Measurements from ENCODE around the gene WASF3. TPM values are rescaled to one million over a fixed set of nuclear protein-coding genes. Genes with fewer than 3 reads are reported as not detected.

WASF3 gene
- total RNA-seq, 1 donor from 2014 or later = 187 TPM

- Mint-ChIP-seq H3K27me3 (no peaks in the 10 kb centered on the region), H3K36me3 (ENCODE audit: insufficient read depth) (peaks cover 16% of the 10 kb centered on the region), H3K4me3 (ENCODE audit: low read depth) (no peak overlapping the region), H3K9me3 (ENCODE audit: low read depth) (peaks cover 9% of the 10 kb centered on the region), H3K4me1 (ENCODE audit: low read depth) (peaks cover 41% of the 10 kb centered on the region), H3K27ac (no peak overlapping the region)
- TF ChIP-seq, protein P1, sequence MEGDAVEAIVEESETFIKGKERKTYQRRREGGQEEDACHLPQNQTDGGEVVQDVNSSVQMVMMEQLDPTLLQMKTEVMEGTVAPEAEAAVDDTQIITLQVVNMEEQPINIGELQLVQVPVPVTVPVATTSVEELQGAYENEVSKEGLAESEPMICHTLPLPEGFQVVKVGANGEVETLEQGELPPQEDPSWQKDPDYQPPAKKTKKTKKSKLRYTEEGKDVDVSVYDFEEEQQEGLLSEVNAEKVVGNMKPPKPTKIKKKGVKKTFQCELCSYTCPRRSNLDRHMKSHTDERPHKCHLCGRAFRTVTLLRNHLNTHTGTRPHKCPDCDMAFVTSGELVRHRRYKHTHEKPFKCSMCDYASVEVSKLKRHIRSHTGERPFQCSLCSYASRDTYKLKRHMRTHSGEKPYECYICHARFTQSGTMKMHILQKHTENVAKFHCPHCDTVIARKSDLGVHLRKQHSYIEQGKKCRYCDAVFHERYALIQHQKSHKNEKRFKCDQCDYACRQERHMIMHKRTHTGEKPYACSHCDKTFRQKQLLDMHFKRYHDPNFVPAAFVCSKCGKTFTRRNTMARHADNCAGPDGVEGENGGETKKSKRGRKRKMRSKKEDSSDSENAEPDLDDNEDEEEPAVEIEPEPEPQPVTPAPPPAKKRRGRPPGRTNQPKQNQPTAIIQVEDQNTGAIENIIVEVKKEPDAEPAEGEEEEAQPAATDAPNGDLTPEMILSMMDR (IDR thresholded peaks at IDR 0.05; ENCODE audit: unreplicated experiment) = no peak
- DNase-seq (ENCODE audit: low spot score, unreplicated experiment) = no peak
These were observed 34.2 kb downstream of the WASF3 start for GRCh38 chr13:26591672-26592071.

- H3K4me3 Mint-ChIP-seq (ENCODE audit: low read depth) = no peak overlapping the region
- peaks cover 15% of the 10 kb centered on the region for H3K9me3 Mint-ChIP-seq (ENCODE audit: low read depth)
These were observed 36.2 kb downstream of the WASF3 start for GRCh38 chr13:26593661-26594060.

GRCh38 chr13:26594363-26594762, 36.9 kb downstream of the WASF3 start:
- Mint-ChIP-seq H3K4me3 (ENCODE audit: low read depth) (no peak overlapping the region), H3K27ac (peak overlapping the region; percentile 23), H3K9me3 (ENCODE audit: low read depth) (peaks cover 15% of the 10 kb centered on the region), H3K4me1 (ENCODE audit: low read depth) (peaks cover 39% of the 10 kb centered on the region), H3K36me3 (ENCODE audit: insufficient read depth) (peaks cover 24% of the 10 kb centered on the region), H3K27me3 (no peaks in the 10 kb centered on the region)
- no peak for DNase-seq (ENCODE audit: low spot score, unreplicated experiment)
- TF ChIP-seq, protein P1 (IDR thresholded peaks at IDR 0.05; ENCODE audit: unreplicated experiment) = no peak

More at GRCh38 chr13:26593661-26594060, 36.2 kb downstream of the WASF3 start:
- H3K27me3 Mint-ChIP-seq = no peaks in the 10 kb centered on the region
- H3K4me1 Mint-ChIP-seq (ENCODE audit: low read depth) = peaks cover 42% of the 10 kb centered on the region
- no peak overlapping the region for H3K27ac Mint-ChIP-seq
- peaks cover 24% of the 10 kb centered on the region for H3K36me3 Mint-ChIP-seq (ENCODE audit: insufficient read depth)
- TF ChIP-seq, protein P1 (IDR thresholded peaks at IDR 0.05; ENCODE audit: unreplicated experiment) = no peak
- DNase-seq (ENCODE audit: low spot score, unreplicated experiment) = no peak

DNA sequence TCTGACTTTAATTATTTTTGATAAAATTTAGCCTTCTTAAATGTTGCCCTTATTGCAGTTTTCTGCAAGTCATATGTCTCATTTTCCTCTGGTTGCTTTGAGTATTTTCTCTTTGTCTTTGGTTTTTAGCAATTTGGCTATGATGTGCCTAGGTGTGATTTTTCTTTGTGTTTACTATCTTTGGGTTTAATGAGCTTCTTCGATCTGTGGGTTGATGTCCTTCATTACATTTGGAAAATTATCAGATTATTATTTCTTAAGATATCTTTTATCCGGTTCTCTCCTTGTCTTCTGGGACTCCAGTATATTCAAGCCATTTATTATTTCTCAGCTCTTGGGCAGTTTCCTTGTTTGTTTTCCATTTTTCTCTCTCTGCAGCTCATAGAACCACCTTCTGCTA, 39.0 kb downstream of the WASF3 start:
- H3K27ac Mint-ChIP-seq = no peak overlapping the region
- H3K36me3 Mint-ChIP-seq (ENCODE audit: insufficient read depth) = peaks cover 24% of the 10 kb centered on the region
- peaks cover 15% of the 10 kb centered on the region for H3K9me3 Mint-ChIP-seq (ENCODE audit: low read depth)
- H3K27me3 Mint-ChIP-seq = no peaks in the 10 kb centered on the region
- peaks cover 39% of the 10 kb centered on the region for H3K4me1 Mint-ChIP-seq (ENCODE audit: low read depth)
- no peak overlapping the region for H3K4me3 Mint-ChIP-seq (ENCODE audit: low read depth)
- no peak for DNase-seq (ENCODE audit: low spot score, unreplicated experiment)
- TF ChIP-seq, protein P1 (IDR thresholded peaks at IDR 0.05; ENCODE audit: unreplicated experiment) = no peak

GRCh38 chr13:26599403-26599802, 41.9 kb downstream of the WASF3 start:
- no peak overlapping the region for H3K4me3 Mint-ChIP-seq (ENCODE audit: low read depth)
- peak overlapping the region; percentile 21 for H3K27ac Mint-ChIP-seq
- TF ChIP-seq, protein P1 (IDR thresholded peaks at IDR 0.05; ENCODE audit: unreplicated experiment) = no peak
- peaks cover 51% of the 10 kb centered on the region for H3K4me1 Mint-ChIP-seq (ENCODE audit: low read depth)
- H3K27me3 Mint-ChIP-seq = no peaks in the 10 kb centered on the region
- H3K9me3 Mint-ChIP-seq (ENCODE audit: low read depth) = peaks cover 15% of the 10 kb centered on the region
- no peak for DNase-seq (ENCODE audit: low spot score, unreplicated experiment)
- peaks cover 22% of the 10 kb centered on the region for H3K36me3 Mint-ChIP-seq (ENCODE audit: insufficient read depth)
